Mucosa of rectum (tissue), 2 donors: ENCODE results near the gene ECI1.
"Not testable (repeated sequence)": the region's sequence is repeated elsewhere in the genome, so short reads cannot be mapped to it uniquely, and the experiment has no call there.

Experiments
- H3K27ac ChIP-seq, 2 donors: one replicate each; pipeline ENCODE4 v1.7.0; 2013; ENCODE audit warnings: inconsistent platforms in 2 of 2, low read depth in 2 of 2, low read length in 2 of 2
- H3K27me3 ChIP-seq, 2 donors: one replicate each; pipeline ENCODE4 v1.7.0; 2013; ENCODE audit warnings: low read length in 2 of 2; ENCODE audit not compliant: control insufficient read depth in 2 of 2, insufficient read depth in 2 of 2
- H3K36me3 ChIP-seq, 2 donors: one replicate each; pipeline ENCODE4 v1.7.0; 2013; ENCODE audit warnings: low read length in 2 of 2; ENCODE audit not compliant: control insufficient read depth in 2 of 2, insufficient read depth in 2 of 2
- H3K4me1 ChIP-seq, 2 donors: one replicate each; pipeline ENCODE4 v1.7.0; 2013; ENCODE audit warnings: low read length in 2 of 2, mild to moderate bottlenecking in 1 of 2; ENCODE audit not compliant: control insufficient read depth in 2 of 2, insufficient read depth in 2 of 2
- H3K4me3 ChIP-seq, 2 donors: one replicate each; pipeline ENCODE4 v1.7.0; 2013; ENCODE audit warnings: low read length in 2 of 2
- H3K9ac ChIP-seq, 2 donors: one replicate each; pipeline ENCODE4 v1.7.0; 2013; ENCODE audit warnings: low read length in 2 of 2, low read depth in 1 of 2, mild to moderate bottlenecking in 1 of 2
- H3K9me3 ChIP-seq, 2 donors: one replicate each; pipeline ENCODE4 v1.7.0; 2013; ENCODE audit warnings: low read length in 2 of 2; ENCODE audit not compliant: control insufficient read depth in 2 of 2
- donor health status: healthy.
- donor health status: Normal muscosa, but diverticular disease.

ECI1 gene

DNA sequence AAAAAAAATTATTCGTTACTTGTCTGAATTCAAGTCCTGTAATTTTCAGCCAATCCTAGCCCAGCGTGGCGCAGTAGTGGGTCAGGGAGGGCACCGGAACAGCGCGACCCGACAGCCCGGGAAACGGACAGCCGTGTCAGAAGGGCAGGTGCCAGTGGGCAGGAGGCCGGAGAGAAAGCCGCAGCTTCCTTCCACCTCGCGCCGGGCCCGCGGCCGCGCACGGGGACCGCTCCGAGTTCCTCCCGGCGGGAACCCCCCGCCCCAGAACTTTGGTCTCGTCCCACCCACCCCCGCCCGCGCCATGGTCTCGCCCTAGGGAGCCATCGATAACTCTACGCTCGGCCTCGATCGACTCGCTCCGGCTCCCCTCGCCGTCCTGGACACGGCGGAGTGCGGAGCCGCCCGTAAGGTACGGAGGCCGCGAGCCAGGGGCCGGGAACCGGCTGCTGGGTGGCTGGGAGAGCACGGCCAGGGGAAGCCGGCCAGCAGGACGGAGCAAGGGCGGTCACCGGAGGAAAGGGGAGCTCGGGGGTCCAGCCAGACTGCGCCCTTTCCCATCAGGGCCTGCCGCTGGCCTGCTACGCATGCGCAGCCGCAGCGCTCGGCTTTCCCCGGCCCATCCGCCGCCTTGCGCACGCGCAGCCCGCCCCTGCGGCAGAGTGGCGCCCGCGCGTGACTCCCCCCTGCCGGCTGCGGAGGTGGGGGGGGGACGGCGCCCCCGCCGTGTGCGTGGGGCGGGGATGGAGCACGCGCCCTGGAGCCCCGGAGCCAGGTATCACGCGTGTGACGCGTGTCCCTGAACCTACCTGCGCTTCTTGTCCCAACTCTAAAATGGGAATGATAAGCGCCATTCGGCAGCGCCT, 46.1 kb downstream of the ECI1 start, which contains the start of gene MLST8:
TSS of gene MLST8 (plus strand) at position 351 of the 863 bp plus-strand sequence. CDS start 632 bp downstream, outside the sequence.
- H3K4me1 ChIP-seq = peaks cover 12 to 13% of the 10 kb centered on the region in 2 donors
- H3K9ac ChIP-seq = peak within 1 kb of the TSS; percentile 87 to 97
- no peaks in the 10 kb centered on the region for H3K27me3 ChIP-seq
- peak within 1 kb of the TSS; percentile 90 to 100 for H3K4me3 ChIP-seq
- H3K9me3 ChIP-seq = no peaks in the 10 kb centered on the region
- peak within 1 kb of the TSS; percentile 95 to 97 for H3K27ac ChIP-seq
- H3K36me3 ChIP-seq = peaks cover 11 to 17% of the 10 kb centered on the region in 2 donors

- H3K9me3 ChIP-seq = no peaks in the 10 kb centered on the region
- no peaks in the 10 kb centered on the region for H3K27me3 ChIP-seq
- H3K9ac ChIP-seq = peak overlapping the region; percentile 77 to 97
- peaks cover 12 to 13% of the 10 kb centered on the region in 2 donors for H3K4me1 ChIP-seq
- peak overlapping the region in 1 of 2 donors; percentile 95 for H3K27ac ChIP-seq
- H3K36me3 ChIP-seq = peaks cover 11 to 14% of the 10 kb centered on the region in 2 donors
- peak overlapping the region; percentile 90 to 100 for H3K4me3 ChIP-seq
Observed at GRCh38 chr16:2204416-2205103, 46.8 kb downstream of the ECI1 start.

- H3K9me3 ChIP-seq, H3K9ac ChIP-seq: not testable (repeated sequence)
- H3K36me3 ChIP-seq = peaks cover 0 to 10% of the 10 kb centered on the region in 2 donors
Observed at GRCh38 chr16:2203119-2203688, 48.2 kb downstream of the ECI1 start.

GRCh38 chr16:2200313-2200712, 51.1 kb downstream of the ECI1 start:
- Histone ChIP-seq H3K36me3 (no peaks in the 10 kb centered on the region), H3K9me3 (no peaks in the 10 kb centered on the region), H3K27ac (no peak overlapping the region), H3K9ac (no peak overlapping the region), H3K4me1 (peaks cover 6% of the 10 kb centered on the region in 2 donors), H3K4me3 (no peak overlapping the region), H3K27me3 (peaks cover 17 to 25% of the 10 kb centered on the region in 2 donors)

More at GRCh38 chr16:2203119-2203688, 48.2 kb downstream of the ECI1 start:
- H3K27ac ChIP-seq, H3K27me3 ChIP-seq, H3K4me3 ChIP-seq: not testable (repeated sequence)
- peaks cover 12 to 13% of the 10 kb centered on the region in 2 donors for H3K4me1 ChIP-seq

DNA sequence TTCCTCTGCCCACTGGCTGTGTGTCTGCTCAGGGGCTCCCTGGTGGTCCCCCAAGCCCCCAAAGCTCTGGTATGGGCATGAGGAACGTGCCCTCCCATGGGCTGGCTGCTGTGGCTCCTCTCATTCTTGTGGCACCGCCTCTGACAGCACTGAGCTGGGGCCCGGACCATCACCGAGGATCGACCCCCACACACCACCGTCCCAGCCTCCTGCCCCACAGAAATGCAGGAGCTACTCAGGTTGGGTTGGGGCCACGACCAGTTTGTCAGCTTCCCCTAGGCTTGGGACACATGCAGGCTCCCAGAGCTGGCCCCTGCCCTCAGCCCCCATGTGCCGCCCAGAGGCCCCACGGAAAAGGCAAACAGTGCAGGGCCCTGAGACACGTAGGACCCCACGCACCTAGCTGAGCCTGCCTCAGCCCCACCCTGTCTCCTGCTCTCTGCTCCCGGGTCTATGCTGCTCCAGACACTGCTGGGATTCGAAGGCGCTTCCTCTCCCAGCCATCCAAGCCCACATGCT, 51.7 kb downstream of the ECI1 start:
- Histone ChIP-seq H3K4me1 (peaks cover 2 to 4% of the 10 kb centered on the region in 2 donors), H3K4me3 (no peak overlapping the region), H3K36me3 (no peaks in the 10 kb centered on the region), H3K27me3 (peaks cover 23 to 30% of the 10 kb centered on the region in 2 donors), H3K9ac (no peak overlapping the region), H3K27ac (no peak overlapping the region), H3K9me3 (no peaks in the 10 kb centered on the region)

DNA sequence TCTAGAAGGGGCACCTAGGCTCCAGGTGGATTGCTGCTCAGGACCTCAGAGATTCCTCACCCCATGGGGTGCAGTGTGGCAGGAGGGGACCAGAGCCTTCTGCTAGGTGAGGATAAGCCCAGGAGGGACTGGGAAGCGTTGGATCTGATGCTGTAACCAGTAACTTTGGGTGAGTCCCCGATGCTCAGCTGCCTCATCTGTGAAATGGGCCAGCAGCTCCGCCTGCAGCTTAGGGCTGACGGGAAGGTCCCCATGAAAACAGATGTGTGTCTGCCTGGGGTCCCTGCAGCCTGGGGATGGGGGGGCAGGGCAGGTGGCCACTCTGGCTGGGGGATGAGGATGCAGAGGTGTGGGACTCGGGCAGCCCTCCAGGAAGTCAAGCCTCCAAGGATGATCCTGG, 52.3 kb downstream of the ECI1 start:
- Histone ChIP-seq H3K36me3 (no peaks in the 10 kb centered on the region), H3K4me1 (peaks cover 0 to 4% of the 10 kb centered on the region in 2 donors), H3K27ac (no peak overlapping the region), H3K9ac (no peak overlapping the region), H3K9me3 (no peaks in the 10 kb centered on the region), H3K27me3 (peaks cover 29 to 35% of the 10 kb centered on the region in 2 donors), H3K4me3 (no peak overlapping the region)

- H3K9me3 ChIP-seq = no peaks in the 10 kb centered on the region
- H3K27me3 ChIP-seq = peaks cover 30 to 37% of the 10 kb centered on the region in 2 donors
- H3K27ac ChIP-seq = no peak overlapping the region
- H3K4me3 ChIP-seq = no peak overlapping the region
- no peaks in the 10 kb centered on the region for H3K36me3 ChIP-seq
- H3K9ac ChIP-seq = no peak overlapping the region
- peaks cover 0 to 4% of the 10 kb centered on the region in 2 donors for H3K4me1 ChIP-seq
Observed at GRCh38 chr16:2198283-2198682, 53.1 kb downstream of the ECI1 start.

GRCh38 chr16:2197765-2198164, 53.6 kb downstream of the ECI1 start:
- Histone ChIP-seq H3K9me3 (no peaks in the 10 kb centered on the region), H3K27me3 (peaks cover 30 to 37% of the 10 kb centered on the region in 2 donors), H3K36me3 (no peaks in the 10 kb centered on the region), H3K4me3 (no peak overlapping the region), H3K4me1 (peaks cover 0 to 4% of the 10 kb centered on the region in 2 donors), H3K9ac (no peak overlapping the region), H3K27ac (no peak overlapping the region)

GRCh38 chr16:2196981-2197511, 54.3 kb downstream of the ECI1 start:
- Histone ChIP-seq H3K27ac (no peak overlapping the region), H3K4me3 (no peak overlapping the region), H3K9me3 (no peaks in the 10 kb centered on the region), H3K27me3 (peaks cover 30 to 37% of the 10 kb centered on the region in 2 donors), H3K36me3 (no peaks in the 10 kb centered on the region), H3K4me1 (peaks cover 0 to 4% of the 10 kb centered on the region in 2 donors), H3K9ac (no peak overlapping the region)
